Neutrophil (primary cell): Measurements from ENCODE around the gene PCDH12.

Experiments
- H3K27ac ChIP-seq: fragments of 200-600 bp; sonication (generic); 2 replicates; pipeline ENCODE4 v1.5.1; 2016; ENCODE audit warnings: mild to moderate bottlenecking, moderate library complexity
- H3K27me3 ChIP-seq: fragments of 200-600 bp; sonication (generic); 2 replicates; pipeline ENCODE4 v1.6.0; 2016; ENCODE audit warnings: mild to moderate bottlenecking
- H3K36me3 ChIP-seq: fragments of 200-600 bp; sonication (generic); 2 replicates; pipeline ENCODE4 v1.5.1; 2017
- H3K4me1 ChIP-seq, 2 experiments: fragments of 200-600 bp in 1 of 2; sonication (generic) in 1 of 2; 1 replicate in 1 of 2; 2 replicates in 1 of 2; pipeline versions ENCODE4 v1.5.1 to v1.6.1; 2013 to 2016; ENCODE audit warnings: low read depth in 1 of 2, low read length in 1 of 2, mild to moderate bottlenecking in 1 of 2, moderate library complexity in 1 of 2; ENCODE audit not compliant: control insufficient read depth in 1 of 2, insufficient read depth in 1 of 2
- H3K4me3 ChIP-seq, 2 experiments: fragments of 200-600 bp in 1 of 2; sonication (generic) in 1 of 2; 1 replicate in 1 of 2; 2 replicates in 1 of 2; pipeline ENCODE4 v1.5.1; 2013 to 2016; ENCODE audit warnings: low read depth in 1 of 2, low read length in 1 of 2, mild to moderate bottlenecking in 1 of 2, moderate library complexity in 1 of 2
- H3K9me3 ChIP-seq: fragments of 200-600 bp; sonication (generic); 2 replicates; pipeline ENCODE4 v1.5.1; 2016
- TF ChIP-seq, protein P1 (sequence below): fragments of 200-600 bp; sonication (generic); IDR thresholded peaks from 2 replicates; pipeline ENCODE4 v1.5.1; 2016; ENCODE audit warnings: antibody characterized with exemption

The PCDH12 gene

GRCh38 chr5:141906972-141907371 is 51.0 kb downstream of the PCDH12 start:
- Histone ChIP-seq H3K4me1 (no peaks in the 10 kb centered on the region), H3K27me3 (peaks cover 31% of the 10 kb centered on the region), H3K27ac (no peak overlapping the region), H3K36me3 (no peaks in the 10 kb centered on the region), H3K4me3 (no peak overlapping the region), H3K9me3 (no peaks in the 10 kb centered on the region)
- TF ChIP-seq, protein P1, sequence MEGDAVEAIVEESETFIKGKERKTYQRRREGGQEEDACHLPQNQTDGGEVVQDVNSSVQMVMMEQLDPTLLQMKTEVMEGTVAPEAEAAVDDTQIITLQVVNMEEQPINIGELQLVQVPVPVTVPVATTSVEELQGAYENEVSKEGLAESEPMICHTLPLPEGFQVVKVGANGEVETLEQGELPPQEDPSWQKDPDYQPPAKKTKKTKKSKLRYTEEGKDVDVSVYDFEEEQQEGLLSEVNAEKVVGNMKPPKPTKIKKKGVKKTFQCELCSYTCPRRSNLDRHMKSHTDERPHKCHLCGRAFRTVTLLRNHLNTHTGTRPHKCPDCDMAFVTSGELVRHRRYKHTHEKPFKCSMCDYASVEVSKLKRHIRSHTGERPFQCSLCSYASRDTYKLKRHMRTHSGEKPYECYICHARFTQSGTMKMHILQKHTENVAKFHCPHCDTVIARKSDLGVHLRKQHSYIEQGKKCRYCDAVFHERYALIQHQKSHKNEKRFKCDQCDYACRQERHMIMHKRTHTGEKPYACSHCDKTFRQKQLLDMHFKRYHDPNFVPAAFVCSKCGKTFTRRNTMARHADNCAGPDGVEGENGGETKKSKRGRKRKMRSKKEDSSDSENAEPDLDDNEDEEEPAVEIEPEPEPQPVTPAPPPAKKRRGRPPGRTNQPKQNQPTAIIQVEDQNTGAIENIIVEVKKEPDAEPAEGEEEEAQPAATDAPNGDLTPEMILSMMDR, result no peak

- TF ChIP-seq, protein P1, result no peak
- Histone ChIP-seq H3K4me1 (no peaks in the 10 kb centered on the region), H3K4me3 (no peak overlapping the region), H3K9me3 (no peaks in the 10 kb centered on the region), H3K27me3 (peaks cover 29% of the 10 kb centered on the region), H3K27ac (no peak overlapping the region), H3K36me3 (no peaks in the 10 kb centered on the region)
These were observed 51.5 kb downstream of the PCDH12 start for GRCh38 chr5:141906517-141906916.

- Histone ChIP-seq H3K27me3 (peaks cover 26% of the 10 kb centered on the region), H3K4me3 (no peak overlapping the region), H3K4me1 (no peaks in the 10 kb centered on the region), H3K9me3 (no peaks in the 10 kb centered on the region), H3K27ac (no peak overlapping the region), H3K36me3 (no peaks in the 10 kb centered on the region)
- TF ChIP-seq, protein P1, result no peak
These were observed 53.5 kb downstream of the PCDH12 start for GRCh38 chr5:141904551-141904950.

- TF ChIP-seq, protein P1, result no peak
- H3K27me3 ChIP-seq, result peaks cover 26% of the 10 kb centered on the region
- H3K9me3 ChIP-seq, result no peaks in the 10 kb centered on the region
- no peaks in the 10 kb centered on the region for H3K36me3 ChIP-seq
- H3K27ac ChIP-seq, result no peak overlapping the region
- H3K4me3 ChIP-seq, result no peak overlapping the region
- H3K4me1 ChIP-seq, result no peaks in the 10 kb centered on the region
These were observed 54.7 kb downstream of the PCDH12 start for GRCh38 chr5:141903261-141903660.

DNA sequence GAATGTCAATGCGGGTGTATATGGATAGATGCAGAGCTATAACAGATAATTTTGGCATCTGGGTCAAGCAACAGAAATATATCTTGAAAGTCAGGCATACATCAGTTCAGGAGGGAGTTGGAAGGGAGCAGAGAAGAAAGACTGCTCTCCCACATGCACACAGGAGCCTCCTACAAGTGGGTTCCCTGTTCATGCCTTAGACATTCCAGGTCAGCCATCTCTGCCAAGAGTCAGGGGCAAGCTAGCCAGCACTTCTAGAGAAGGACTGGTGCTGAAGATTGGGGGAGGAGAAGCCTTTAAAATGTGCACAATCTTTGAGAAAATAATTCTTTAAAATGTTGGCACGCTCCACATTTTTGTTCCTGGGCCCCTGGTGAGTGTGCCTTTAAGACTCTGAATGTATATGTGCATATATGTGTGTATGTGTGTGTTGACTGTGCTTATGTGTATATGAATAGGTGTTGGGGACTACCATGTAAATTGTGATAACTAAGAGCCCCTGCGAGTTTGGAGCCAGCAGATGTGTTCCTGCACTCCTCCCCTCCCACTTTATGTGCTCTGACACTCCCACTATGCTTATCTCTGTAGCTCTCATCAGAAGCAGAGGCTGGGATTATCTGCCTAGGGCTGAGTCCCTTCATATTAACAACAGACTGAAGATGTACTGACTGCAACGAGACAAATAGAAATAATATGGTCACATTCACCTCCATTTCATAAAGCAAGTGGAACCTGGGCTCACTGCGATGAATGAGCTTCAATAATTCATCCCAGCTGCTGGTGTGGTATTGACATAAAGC is 55.8 kb downstream of the PCDH12 start:
- Histone ChIP-seq H3K4me1 (no peaks in the 10 kb centered on the region), H3K27ac (no peak overlapping the region), H3K36me3 (no peaks in the 10 kb centered on the region), H3K4me3 (no peak overlapping the region), H3K27me3 (peaks cover 26% of the 10 kb centered on the region), H3K9me3 (no peaks in the 10 kb centered on the region)
- TF ChIP-seq, protein P1, result no peak
